Upper lobe of left lung (tissue), 4 donors: ENCODE data around the gene CREBRF.

Source experiments
- POLR2A ChIP-seq, 4 donors: fragments of 450-650 bp; IDR thresholded peaks; one replicate each; pipeline ENCODE4 v1.5.1; 2016 to 2017; ENCODE audit warnings: antibody characterized with exemption in 4 of 4, mild to moderate bottlenecking in 2 of 4
- POLR2AphosphoS5 ChIP-seq, 2 donors: sonication (generic); formaldehyde crosslinking; IDR thresholded peaks; one replicate each; pipeline ENCODE4 v1.5.1; 2017; ENCODE audit warnings: antibody characterized with exemption in 2 of 2
- TF ChIP-seq, protein P1 (sequence below), 6 experiments: fragments of 450-650 bp in 4 of 6; fragments of 200-600 bp in 2 of 6; sonication (generic) in 2 of 6; IDR thresholded peaks; one replicate each; pipeline ENCODE4 v1.5.1; 2016 to 2019; ENCODE audit warnings: antibody characterized with exemption in 6 of 6

DNA sequence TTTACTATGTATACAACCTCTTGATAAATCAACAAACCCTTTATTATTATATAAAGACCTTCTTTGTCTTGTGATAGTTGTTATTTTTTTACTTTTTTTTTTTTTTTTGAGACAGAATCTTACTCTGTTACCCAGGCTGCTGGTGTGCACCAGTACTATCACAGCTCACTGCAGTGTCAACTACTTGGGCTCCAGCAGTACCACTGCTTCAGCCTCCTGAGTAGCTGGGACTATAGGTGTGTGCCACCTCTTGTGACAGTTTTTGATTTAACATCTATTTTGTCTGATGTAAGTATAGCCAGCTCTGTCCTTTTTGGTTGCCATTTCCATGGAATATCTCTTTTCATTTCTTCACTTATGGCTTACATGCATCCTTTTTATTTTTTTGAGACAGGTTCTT, 42.6 kb downstream of the CREBRF start:
- TF ChIP-seq, protein P1, sequence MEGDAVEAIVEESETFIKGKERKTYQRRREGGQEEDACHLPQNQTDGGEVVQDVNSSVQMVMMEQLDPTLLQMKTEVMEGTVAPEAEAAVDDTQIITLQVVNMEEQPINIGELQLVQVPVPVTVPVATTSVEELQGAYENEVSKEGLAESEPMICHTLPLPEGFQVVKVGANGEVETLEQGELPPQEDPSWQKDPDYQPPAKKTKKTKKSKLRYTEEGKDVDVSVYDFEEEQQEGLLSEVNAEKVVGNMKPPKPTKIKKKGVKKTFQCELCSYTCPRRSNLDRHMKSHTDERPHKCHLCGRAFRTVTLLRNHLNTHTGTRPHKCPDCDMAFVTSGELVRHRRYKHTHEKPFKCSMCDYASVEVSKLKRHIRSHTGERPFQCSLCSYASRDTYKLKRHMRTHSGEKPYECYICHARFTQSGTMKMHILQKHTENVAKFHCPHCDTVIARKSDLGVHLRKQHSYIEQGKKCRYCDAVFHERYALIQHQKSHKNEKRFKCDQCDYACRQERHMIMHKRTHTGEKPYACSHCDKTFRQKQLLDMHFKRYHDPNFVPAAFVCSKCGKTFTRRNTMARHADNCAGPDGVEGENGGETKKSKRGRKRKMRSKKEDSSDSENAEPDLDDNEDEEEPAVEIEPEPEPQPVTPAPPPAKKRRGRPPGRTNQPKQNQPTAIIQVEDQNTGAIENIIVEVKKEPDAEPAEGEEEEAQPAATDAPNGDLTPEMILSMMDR (IDR thresholded peaks at IDR 0.05): no peak
- TF ChIP-seq POLR2A (IDR thresholded peaks at IDR 0.05) (no peak), POLR2AphosphoS5 (IDR thresholded peaks at IDR 0.05) (no peak)
